Keratinocyte (primary cell): ENCODE results near the gene TMEM115. TPM values are rescaled to one million over a fixed set of nuclear protein-coding genes. Genes with fewer than 3 reads are reported as not detected.

ENCODE experiments used
- DNase-seq: peaks from one replicate; pipeline ENCODE4 v3.0.0-alpha.2; 2011; ENCODE audit warnings: low read depth, missing footprints, low spot score
- FAIRE-seq: peaks from 2 replicates; lab custom pipeline; 2011; peaks lifted over from hg19 to GRCh38; lab: Jason Lieb, UNC
- H2AFZ ChIP-seq: 2 replicates; pipeline ENCODE4 v1.6.0; 2012; ENCODE audit warnings: low read length, control low read depth, inconsistent platforms; ENCODE audit not compliant: control insufficient read depth
- H3K27ac ChIP-seq: 2 replicates; pipeline ENCODE4 v1.5.1; 2011; ENCODE audit warnings: low read length; ENCODE audit not compliant: control insufficient read depth, insufficient read depth
- H3K27me3 ChIP-seq: 3 replicates; pipeline ENCODE4 v1.6.0; 2011; ENCODE audit warnings: low read length; ENCODE audit not compliant: control insufficient read depth, insufficient read depth; ENCODE audit errors: extremely low read depth
- H3K36me3 ChIP-seq, 2 experiments: 2 replicates in 1 of 2; 3 replicates in 1 of 2; pipeline ENCODE4 v1.5.1; 2011; ENCODE audit warnings: low read length in 2 of 2, mild to moderate bottlenecking in 1 of 2; ENCODE audit not compliant: control insufficient read depth in 2 of 2, insufficient read depth in 2 of 2; ENCODE audit errors: extremely low read depth in 1 of 2
- H3K4me1 ChIP-seq: 3 replicates; pipeline ENCODE4 v1.5.1; 2011; ENCODE audit warnings: low read length; ENCODE audit not compliant: control insufficient read depth, insufficient read depth; ENCODE audit errors: extremely low read depth
- H3K4me2 ChIP-seq: 3 replicates; pipeline ENCODE4 v1.6.0; 2011; ENCODE audit warnings: low read depth, low read length; ENCODE audit not compliant: control insufficient read depth, insufficient read depth; ENCODE audit errors: extremely low read depth
- H3K4me3 ChIP-seq, 3 experiments: fragments of 200-600 bp in 1 of 3; sonication (generic) in 1 of 3; 2 replicates in 2 of 3; 3 replicates in 1 of 3; pipeline ENCODE4 v1.5.1; 2011 to 2016; ENCODE audit warnings: low read length in 3 of 3, mild to moderate bottlenecking in 3 of 3, control low read depth in 2 of 3, inconsistent platforms in 1 of 3, low read depth in 1 of 3, mixed read lengths in 1 of 3, mixed run types in 1 of 3, moderate library complexity in 1 of 3; ENCODE audit not compliant: control insufficient read depth in 2 of 3, insufficient read depth in 2 of 3; ENCODE audit errors: extremely low read depth in 1 of 3
- H3K79me2 ChIP-seq: 2 replicates; pipeline ENCODE4 v1.6.0; 2012; ENCODE audit warnings: low read length; ENCODE audit not compliant: control insufficient read depth, insufficient read depth
- H3K9ac ChIP-seq: 3 replicates; pipeline ENCODE4 v1.6.0; 2011; ENCODE audit warnings: low read length; ENCODE audit not compliant: control insufficient read depth, insufficient read depth; ENCODE audit errors: extremely low read depth
- H3K9me1 ChIP-seq: 3 replicates; pipeline ENCODE4 v1.6.0; 2011; ENCODE audit warnings: low read length; ENCODE audit not compliant: control insufficient read depth, insufficient read depth; ENCODE audit errors: extremely low read depth
- H3K9me3 ChIP-seq: 2 replicates; pipeline ENCODE4 v1.5.1; 2012; ENCODE audit warnings: low read depth, low read length; ENCODE audit not compliant: control insufficient read depth
- H4K20me1 ChIP-seq: 3 replicates; pipeline ENCODE4 v1.6.0; 2011; ENCODE audit warnings: low read length; ENCODE audit not compliant: control insufficient read depth, insufficient read depth; ENCODE audit errors: extremely low read depth
- CTCF ChIP-seq, 3 experiments: IDR thresholded peaks in 1 of 3; conservative IDR thresholded peaks in 1 of 3; optimal IDR thresholded peaks in 1 of 3; 2 replicates in 2 of 3; 3 replicates in 1 of 3; pipeline versions ENCODE3 to v1.5.1; 2011; ENCODE audit warnings: low read length in 3 of 3, mild to moderate bottlenecking in 3 of 3, moderate library complexity in 2 of 3, control low read depth in 1 of 3, inconsistent platforms in 1 of 3; ENCODE audit not compliant: insufficient read depth in 2 of 3; ENCODE audit errors: extremely low read depth in 1 of 3
- EZH2 ChIP-seq: IDR thresholded peaks from one replicate; pipeline ENCODE4 v1.6.1; 2012; ENCODE audit warnings: inconsistent platforms, mild to moderate bottlenecking, low read length, moderate library complexity
- dilution Hi-C: fragments of 300-500 bp; cut with MboI; formaldehyde crosslinking; loops from one replicate; pipeline ENCODE4 v1.7.0; 2020; ENCODE audit warnings: low sequenced_read_pairs; ENCODE audit not compliant: extremely low pct_ligation_motif_present
- polyA plus RNA-seq, 5 experiments: library from polyadenylated mRNA; depleted of rRNA in 3 of 5; stranded (reverse) in 3 of 5; stranded (forward) in 1 of 5; unstranded in 1 of 5; fragments of >200 nt; gene quantifications; 1 replicate in 1 of 5; 2 replicates in 3 of 5; 3 replicates in 1 of 5; pipeline versions ENCODE4 v1.2.1 to v1.2.3, GENCODE V29; 2011 to 2012; ENCODE audit warnings: missing spikeins in 2 of 5, low read depth in 1 of 5, low replicate concordance in 1 of 5

Gene TMEM115
- polyA plus RNA-seq, 1 donor (not counting 4 experiments of a cell fraction or from before 2014, with no cell fraction given) = 22.4 TPM

- FAIRE-seq = no peak
- peaks cover 38% of the 10 kb centered on the region for H3K4me1 ChIP-seq
- no peaks in the 10 kb centered on the region for H3K27me3 ChIP-seq
- no peak overlapping the region for H3K9ac ChIP-seq
- H2AFZ ChIP-seq = no peak overlapping the region
- H4K20me1 ChIP-seq = peaks cover 7% of the 10 kb centered on the region
- no peaks in the 10 kb centered on the region for H3K9me1 ChIP-seq
- H3K36me3 ChIP-seq = peaks cover 28 to 31% of the 10 kb centered on the region in 2 experiments
- dilution Hi-C loops = no loop called here
- peak overlapping the region; percentile 1 for H3K4me2 ChIP-seq
- no peak for DNase-seq
- TF ChIP-seq CTCF (optimal IDR thresholded peaks at IDR 0.05 in 1 of 3, IDR thresholded peaks at IDR 0.05 in 1 of 3, conservative IDR thresholded peaks at IDR 0.05 in 1 of 3; ENCODE audit: extremely low read depth in 1 of 3, insufficient read depth in 2 of 3, low read length in 3 of 3) = no peak
- TF ChIP-seq EZH2 = no peak
- H3K79me2 ChIP-seq = peaks cover 67% of the 10 kb centered on the region
- H3K9me3 ChIP-seq = no peaks in the 10 kb centered on the region
- peak overlapping the region in 1 of 3 experiments; percentile 21 for H3K4me3 ChIP-seq
- no peak overlapping the region for H3K27ac ChIP-seq
Measured at GRCh38 chr3:50334339-50335075, 24.8 kb downstream of the TMEM115 start.

DNA sequence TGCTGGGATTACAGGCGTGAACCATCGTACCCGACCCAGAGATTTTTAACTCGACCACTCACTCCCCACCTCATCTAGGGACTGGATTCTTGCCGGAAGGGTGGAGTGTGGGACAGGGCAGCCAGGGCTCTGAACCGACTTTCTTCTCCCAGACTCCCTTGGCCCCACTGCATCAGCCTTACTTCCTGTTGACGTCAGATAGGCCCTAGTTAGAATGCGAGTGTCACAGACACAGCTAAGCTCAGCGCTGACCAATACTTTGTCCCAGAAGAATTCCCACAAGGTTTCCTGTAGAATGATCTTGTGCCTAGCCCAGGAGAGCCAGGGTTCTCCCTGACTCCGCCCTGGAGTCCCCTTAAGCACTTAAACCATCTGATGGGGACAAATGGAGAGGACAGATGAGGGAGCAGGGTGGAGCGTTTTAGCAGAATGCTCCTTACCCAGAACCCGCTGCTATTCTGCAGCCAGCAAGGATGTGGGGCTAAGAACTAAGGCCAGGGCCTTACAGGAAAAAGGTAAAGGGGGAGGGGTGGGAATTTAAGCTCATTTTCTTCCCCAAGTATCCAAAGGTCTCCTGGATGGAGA lies 25.5 kb downstream of the TMEM115 start:
- no peak overlapping the region for H3K27ac ChIP-seq

More for the DNA sequence above, 25.5 kb downstream of the TMEM115 start:
- dilution Hi-C loops = no loop called here
- Histone ChIP-seq H2AFZ (no peak overlapping the region), H4K20me1 (peaks cover 7% of the 10 kb centered on the region), H3K36me3 (peaks cover 31 to 33% of the 10 kb centered on the region in 2 experiments), H3K9me1 (no peaks in the 10 kb centered on the region), H3K4me1 (peaks cover 34% of the 10 kb centered on the region), H3K9me3 (no peaks in the 10 kb centered on the region), H3K4me2 (peak overlapping the region; percentile 1), H3K4me3 (no peak overlapping the region), H3K79me2 (peaks cover 66% of the 10 kb centered on the region), H3K27me3 (no peaks in the 10 kb centered on the region), H3K9ac (no peak overlapping the region)
- TF ChIP-seq CTCF (optimal IDR thresholded peaks at IDR 0.05 in 1 of 3, IDR thresholded peaks at IDR 0.05 in 1 of 3, conservative IDR thresholded peaks at IDR 0.05 in 1 of 3; ENCODE audit: extremely low read depth in 1 of 3, insufficient read depth in 2 of 3, low read length in 3 of 3) (no peak), EZH2 (no peak)
- FAIRE-seq = no peak
- DNase-seq = no peak
